Brain microvascular endothelial cell (primary cell): ENCODE measurements around the gene OR2A7.
"Not testable (repeated sequence)": the region's sequence is repeated elsewhere in the genome, so short reads cannot be mapped to it uniquely, and the experiment has no call there.

Experiments used
- DNase-seq: peaks from one replicate; pipeline ENCODE4 v3.0.0-alpha.2; 2020
- H3K27ac ChIP-seq: fragments of 250-450 bp; sonication (Bioruptor Pico); 2 replicates; pipeline ENCODE4 v1.5.1; 2020; ENCODE audit warnings: mild to moderate bottlenecking, moderate library complexity
- H3K27me3 ChIP-seq: fragments of 250-450 bp; sonication (Bioruptor Pico); replicated peaks from 2 replicates; pipeline ENCODE4 v1.5.1; 2020; ENCODE audit warnings: mild to moderate bottlenecking
- H3K36me3 ChIP-seq: fragments of 250-450 bp; sonication (Bioruptor Pico); replicated peaks from 2 replicates; pipeline ENCODE4 v1.5.1; 2020; ENCODE audit warnings: mild to moderate bottlenecking
- H3K4me3 ChIP-seq: 2 replicates; pipeline ENCODE4 v1.5.1; 2011; ENCODE audit warnings: low read depth, mild to moderate bottlenecking, control low read depth, low read length, moderate library complexity
- in situ Hi-C: cut with HindIII; loops from 2 replicates; pipeline ENCODE4 v1.10.0; 2017; ENCODE audit warnings: low sequenced_read_pairs, low pct_ligation_motif_present

Gene OR2A7

GRCh38 chr7:144233039-144233438 is 31.6 kb downstream of the OR2A7 start:
- DNase-seq, H3K4me3 ChIP-seq, H3K27me3 ChIP-seq, H3K36me3 ChIP-seq, in situ Hi-C loops, H3K27ac ChIP-seq: not testable (repeated sequence)

- H3K27ac ChIP-seq, H3K36me3 ChIP-seq, in situ Hi-C loops, H3K27me3 ChIP-seq, DNase-seq, H3K4me3 ChIP-seq: not testable (repeated sequence)
These were observed 33.6 kb downstream of the OR2A7 start for GRCh38 chr7:144231027-144231426.

GRCh38 chr7:144228810-144229209 is 35.8 kb downstream of the OR2A7 start:
- in situ Hi-C loops, DNase-seq, H3K27ac ChIP-seq, H3K36me3 ChIP-seq, H3K4me3 ChIP-seq, H3K27me3 ChIP-seq: not testable (repeated sequence)

- DNase-seq, H3K27me3 ChIP-seq, in situ Hi-C loops, H3K27ac ChIP-seq, H3K36me3 ChIP-seq, H3K4me3 ChIP-seq: not testable (repeated sequence)
These were observed 37.7 kb downstream of the OR2A7 start for GRCh38 chr7:144226866-144227265.

- H3K36me3 ChIP-seq, H3K27ac ChIP-seq, H3K27me3 ChIP-seq, in situ Hi-C loops, H3K4me3 ChIP-seq, DNase-seq: not testable (repeated sequence)
These were observed 40.9 kb downstream of the OR2A7 start for GRCh38 chr7:144223675-144224074.

- H3K27ac ChIP-seq, DNase-seq, H3K27me3 ChIP-seq, in situ Hi-C loops, H3K4me3 ChIP-seq, H3K36me3 ChIP-seq: not testable (repeated sequence)
These were observed 44.1 kb downstream of the OR2A7 start for GRCh38 chr7:144220531-144220930.

- in situ Hi-C loops, DNase-seq, H3K27ac ChIP-seq, H3K36me3 ChIP-seq, H3K27me3 ChIP-seq, H3K4me3 ChIP-seq: not testable (repeated sequence)
These were observed 45.4 kb downstream of the OR2A7 start for GRCh38 chr7:144219149-144219548.

GRCh38 chr7:144218581-144218980 is 46.0 kb downstream of the OR2A7 start:
- H3K36me3 ChIP-seq, H3K4me3 ChIP-seq, H3K27ac ChIP-seq, in situ Hi-C loops, DNase-seq, H3K27me3 ChIP-seq: not testable (repeated sequence)

GRCh38 chr7:144217200-144217599 is 47.4 kb downstream of the OR2A7 start:
- H3K27me3 ChIP-seq, H3K27ac ChIP-seq, DNase-seq, H3K36me3 ChIP-seq, in situ Hi-C loops, H3K4me3 ChIP-seq: not testable (repeated sequence)
